H1 (cell line): ENCODE measurements around the gene ELP5. TPM values are rescaled to one million over a fixed set of nuclear protein-coding genes. Genes with fewer than 3 reads are reported as not detected.
A peak's percentile ranks its signal among the peaks of the same experiment; 100 is the strongest.

Experiments
- RAD21 ChIP-seq, 2 experiments: IDR thresholded peaks in 1 of 2; conservative IDR thresholded peaks in 1 of 2; 2 replicates each; pipeline ENCODE4 v1.6.1; 2011; ENCODE audit warnings: low read depth in 2 of 2, low read length in 2 of 2, improper control_type of control experiment in 1 of 2, inconsistent platforms in 1 of 2, mild to moderate bottlenecking in 1 of 2, moderate library complexity in 1 of 2
- TBP ChIP-seq: IDR thresholded peaks from 2 replicates; pipeline ENCODE4 v1.6.1; 2011; ENCODE audit warnings: low read depth, low read length, improper control_type of control experiment
- polyA plus RNA-seq, 7 experiments: library from polyadenylated mRNA; depleted of rRNA in 3 of 7; stranded (reverse) in 5 of 7; unstranded in 2 of 7; fragments of >200 nt in 5 of 7; fragments of 200-250 nt in 2 of 7; gene quantifications; 1 replicate in 5 of 7; 2 replicates in 1 of 7; 4 replicates in 1 of 7; pipeline versions ENCODE4 v1.2.1 to v1.2.3, GENCODE V29; 2011 to 2013; ENCODE audit warnings: missing spikeins in 2 of 7, mixed read lengths in 2 of 7
- total RNA-seq: library from RNA; stranded (reverse); fragmentation: NEBNext Ultra II Directional; extraction: Animal tissue kit (Norgen Biotek cat#: 25700); gene quantifications from 2 replicates; pipeline ENCODE4 v1.2.1, GENCODE V29; 2021

The ELP5 gene
- total and polyA plus RNA-seq, 2 of the 8 experiments (the other 6 are each of a cell fraction or from before 2014, with no cell fraction given) = 75.4 to 107 TPM

DNA sequence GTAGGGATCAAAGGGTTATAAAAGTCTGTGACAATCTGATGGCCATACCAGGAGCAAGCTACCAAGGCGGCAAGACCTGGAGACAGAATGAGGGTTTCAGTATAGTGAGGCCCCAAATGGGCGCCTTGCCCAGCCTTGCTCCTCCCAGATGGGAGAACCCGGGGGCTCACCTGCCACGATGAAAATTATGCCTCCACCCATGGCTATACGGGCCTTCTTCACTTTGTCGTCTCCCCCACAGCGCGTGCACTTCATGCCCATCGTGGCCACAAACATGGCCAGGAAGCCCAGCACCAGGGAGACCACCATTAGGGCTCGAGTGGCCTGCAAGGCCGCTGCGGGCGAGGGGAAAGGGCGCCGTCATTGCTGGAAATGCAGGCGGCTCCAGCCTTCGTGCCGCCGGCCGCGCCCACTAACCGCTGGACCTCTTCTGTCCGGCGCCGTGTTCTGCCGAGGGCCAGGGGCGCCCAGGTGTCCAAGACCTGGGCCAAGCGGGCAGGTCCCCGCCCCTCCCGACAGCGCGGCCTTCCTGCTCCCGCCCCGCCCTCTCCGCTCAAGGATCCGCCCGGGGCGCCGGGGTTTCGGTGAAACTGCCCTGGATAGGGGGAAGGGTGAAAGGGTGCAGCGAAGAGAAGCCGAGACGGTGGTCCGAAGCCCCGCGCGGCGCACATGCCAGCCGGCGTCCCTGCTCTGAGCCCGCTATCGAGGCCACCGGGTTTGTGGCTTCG, 8.8 kb downstream of the ELP5 start (continued):
- TF ChIP-seq TBP (peak; percentile 83), RAD21 (IDR thresholded peaks at IDR 0.05 in 1 of 2, conservative IDR thresholded peaks at IDR 0.05 in 1 of 2; ENCODE audit: low read depth in 2 of 2, low read length in 2 of 2) (no peak)
